LoVo (cell line): ENCODE measurements around the gene ITGAL.
A peak's percentile ranks its signal among the peaks of the same experiment; 100 is the strongest.

Source experiments
- DNase-seq: peaks from one replicate; pipeline ENCODE4 v3.0.0-alpha.2; 2016; ENCODE audit warnings: low spot score

The ITGAL gene

GRCh38 chr16:30541502-30542329 is 69.2 kb downstream of the ITGAL start:
- DNase-seq: no peak

- no peak for DNase-seq
Observed at GRCh38 chr16:30543067-30543466, 70.5 kb downstream of the ITGAL start.

GRCh38 chr16:30546115-30546514 is 73.6 kb downstream of the ITGAL start:
- no peak for DNase-seq

GRCh38 chr16:30548416-30549253 is 76.1 kb downstream of the ITGAL start:
- DNase-seq: no peak

GRCh38 chr16:30551781-30552180 is 79.2 kb downstream of the ITGAL start:
- DNase-seq: no peak

- DNase-seq: no peak
Observed at GRCh38 chr16:30552956-30553355, 80.4 kb downstream of the ITGAL start.

GRCh38 chr16:30553393-30553899 is 80.9 kb downstream of the ITGAL start:
- no peak for DNase-seq

- DNase-seq: no peak
Observed at GRCh38 chr16:30554557-30555314, 82.2 kb downstream of the ITGAL start.

GRCh38 chr16:30555315-30556124 is 83.0 kb downstream of the ITGAL start:
- no peak for DNase-seq

- no peak for DNase-seq
Observed at GRCh38 chr16:30556125-30556473, 83.6 kb downstream of the ITGAL start.

- no peak for DNase-seq
Observed at GRCh38 chr16:30557707-30557956, 85.1 kb downstream of the ITGAL start.

GRCh38 chr16:30557957-30558788 is 85.6 kb downstream of the ITGAL start, which contains the start of gene ZNF764:
TSS of gene ZNF764 (minus strand) at chr16:30558374. CDS start at chr16:30558182, 192 bp downstream.
- peak; percentile 98 for DNase-seq

- DNase-seq: no peak
Observed at GRCh38 chr16:30558789-30559377, 86.3 kb downstream of the ITGAL start.

GRCh38 chr16:30559690-30560089 is 87.1 kb downstream of the ITGAL start:
- no peak for DNase-seq

GRCh38 chr16:30561089-30561816 is 88.7 kb downstream of the ITGAL start:
- no peak for DNase-seq

GRCh38 chr16:30562021-30562420 is 89.5 kb downstream of the ITGAL start:
- DNase-seq: no peak

- no peak for DNase-seq
Observed at GRCh38 chr16:30565526-30565925, 93.0 kb downstream of the ITGAL start.

- no peak for DNase-seq
Observed at GRCh38 chr16:30565984-30566383, 93.4 kb downstream of the ITGAL start.

GRCh38 chr16:30566531-30566930 is 94.0 kb downstream of the ITGAL start:
- no peak for DNase-seq
